GM10847 (cell line): ENCODE results near the gene ZNF583.

Source experiments
- POLR2A ChIP-seq: IDR thresholded peaks from 2 replicates; pipeline ENCODE4 v1.6.1; 2011; ENCODE audit not compliant: insufficient read length; ENCODE audit errors: extremely low read depth

ZNF583 gene

GRCh38 chr19:56403261-56403660 lies 871 bp upstream of the ZNF583 start:
- no peak for TF ChIP-seq POLR2A

GRCh38 chr19:56404705-56405056 lies 549 bp downstream of the ZNF583 start:
- no peak for TF ChIP-seq POLR2A

- no peak for TF ChIP-seq POLR2A
Observed at GRCh38 chr19:56405062-56405461, 930 bp downstream of the ZNF583 start.

DNA sequence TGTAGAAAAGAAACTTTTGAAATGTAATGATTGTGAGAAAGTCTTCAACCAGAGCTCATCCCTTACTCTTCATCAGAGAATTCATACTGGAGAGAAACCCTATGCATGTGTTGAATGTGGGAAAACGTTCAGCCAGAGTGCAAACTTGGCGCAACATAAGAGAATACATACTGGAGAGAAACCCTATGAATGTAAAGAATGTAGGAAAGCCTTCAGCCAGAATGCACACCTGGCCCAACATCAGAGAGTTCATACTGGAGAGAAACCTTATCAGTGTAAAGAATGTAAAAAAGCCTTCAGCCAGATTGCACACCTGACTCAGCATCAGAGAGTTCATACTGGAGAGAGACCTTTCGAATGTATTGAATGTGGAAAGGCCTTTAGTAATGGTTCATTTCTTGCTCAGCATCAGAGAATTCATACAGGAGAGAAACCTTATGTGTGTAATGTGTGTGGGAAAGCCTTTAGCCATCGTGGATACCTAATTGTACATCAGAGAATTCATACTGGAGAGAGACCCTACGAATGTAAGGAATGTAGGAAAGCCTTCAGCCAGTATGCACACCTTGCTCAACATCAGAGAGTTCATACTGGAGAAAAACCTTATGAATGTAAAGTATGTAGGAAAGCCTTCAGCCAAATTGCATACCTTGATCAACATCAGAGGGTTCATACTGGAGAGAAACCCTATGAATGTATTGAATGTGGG lies 19.3 kb downstream of the ZNF583 start:
- TF ChIP-seq POLR2A, result no peak

GRCh38 chr19:56423985-56424353 lies 19.8 kb downstream of the ZNF583 start:
- no peak for TF ChIP-seq POLR2A

DNA sequence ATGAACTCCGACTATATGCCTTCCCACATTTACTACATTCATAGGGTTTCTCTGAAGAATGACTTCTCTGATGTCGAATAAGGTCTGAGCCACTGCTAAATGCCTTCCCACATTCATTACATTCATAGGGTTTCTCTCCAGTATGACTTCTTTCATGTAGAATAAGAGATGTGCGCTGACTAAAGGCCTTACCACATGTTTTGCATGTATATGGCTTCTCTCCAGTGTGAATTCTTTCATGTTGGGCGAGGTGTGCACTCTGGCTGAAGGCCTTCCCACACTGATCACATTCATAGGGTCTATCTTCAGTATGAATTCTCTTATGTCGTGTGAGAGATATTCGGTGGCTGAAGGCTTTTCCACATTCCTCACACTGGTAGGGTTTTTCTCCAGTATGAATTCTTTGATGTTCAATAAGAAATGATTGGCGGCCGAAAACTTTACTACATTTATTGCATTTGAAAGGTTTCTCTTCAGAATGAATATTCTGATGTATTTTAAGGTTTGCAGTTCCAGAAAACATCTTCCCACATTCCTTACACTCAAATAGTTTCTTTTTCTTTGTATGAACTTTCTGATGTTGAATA lies 37.2 kb downstream of the ZNF583 start:
- TF ChIP-seq POLR2A, result no peak

GRCh38 chr19:56474308-56474707 lies 70.2 kb downstream of the ZNF583 start:
- no peak for TF ChIP-seq POLR2A

DNA sequence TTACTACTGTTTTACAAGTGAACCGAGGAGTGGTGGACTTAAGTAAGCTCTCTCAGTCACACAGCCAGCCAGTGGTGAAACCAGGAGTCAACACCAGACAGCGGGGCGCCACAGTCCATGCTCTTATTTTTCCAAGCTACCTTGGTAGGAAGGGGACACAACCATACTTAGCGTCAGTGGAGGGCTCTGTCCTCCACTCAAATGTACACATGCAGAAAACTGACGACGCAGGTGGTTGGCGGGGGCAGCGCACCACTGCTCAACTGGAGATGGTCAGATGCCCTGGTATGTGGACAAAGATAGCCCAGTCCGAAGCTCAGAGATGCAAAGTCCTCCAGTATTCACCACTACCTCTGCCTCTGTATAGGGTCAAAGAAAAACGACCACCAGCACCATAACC lies 72.0 kb downstream of the ZNF583 start:
- TF ChIP-seq POLR2A, result no peak
